ENCODE data around the gene CREBRF.

CREBRF gene

DNA sequence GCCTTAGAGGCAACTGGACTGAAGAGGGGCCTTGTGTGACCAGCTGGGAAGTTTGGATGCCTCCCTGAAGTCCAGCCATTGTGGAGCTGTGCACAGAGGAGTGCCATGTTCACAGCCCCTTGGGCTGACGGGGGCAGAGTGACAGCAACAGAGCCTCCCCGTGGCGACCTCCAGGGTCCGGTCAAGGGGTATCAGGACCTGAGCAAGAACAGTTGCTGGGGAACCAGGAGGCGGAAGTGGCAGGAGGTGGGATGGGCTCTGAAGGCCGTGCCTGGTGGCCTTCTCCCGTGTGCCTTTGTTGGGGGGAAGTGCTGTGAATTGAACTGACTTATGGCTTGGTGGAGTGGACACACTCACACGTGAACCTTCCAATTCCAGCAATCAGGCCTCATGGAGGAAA, 102.2 kb downstream of the CREBRF start:
- no peak for DNase-seq (ENCODE audit: low read depth)

DNA sequence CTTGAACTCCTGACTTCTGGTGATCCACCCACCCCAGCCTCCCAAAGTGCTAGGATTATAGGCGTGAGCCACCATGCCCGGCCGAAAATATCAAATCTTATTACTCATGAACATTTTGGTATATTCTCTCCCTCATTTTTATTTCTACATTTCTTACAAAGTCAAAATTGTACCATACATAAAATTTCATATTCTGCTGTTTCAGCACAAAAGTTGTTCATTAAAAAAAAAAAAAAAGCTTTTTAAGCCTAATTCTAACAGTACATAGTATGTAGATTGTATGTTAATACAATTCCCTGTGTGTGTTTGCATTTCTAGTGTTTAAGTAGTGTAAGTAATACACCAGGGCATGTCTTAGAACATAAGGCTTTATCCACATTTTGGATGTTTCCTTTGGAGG, 103.1 kb downstream of the CREBRF start:
- DNase-seq (ENCODE audit: low read depth): no peak

DNA sequence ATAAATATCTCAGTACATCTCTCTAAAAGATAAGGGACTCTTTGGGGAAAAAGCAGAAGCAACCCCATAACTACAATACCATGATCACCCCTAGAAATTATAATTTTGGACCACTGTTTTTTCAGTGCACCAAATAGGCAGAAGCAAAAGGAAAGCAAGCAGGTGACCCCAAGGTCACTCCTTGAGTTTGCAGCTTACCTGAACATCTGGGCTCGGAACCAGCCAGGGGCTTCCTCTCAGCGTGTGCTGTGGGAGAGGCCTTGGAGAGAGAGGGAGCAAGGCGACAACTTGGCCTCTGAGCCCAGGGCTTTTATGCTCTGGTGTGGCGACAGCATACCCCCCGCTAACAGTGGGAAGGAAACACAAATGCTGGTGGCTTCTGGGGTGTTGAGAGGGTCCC, 105.0 kb downstream of the CREBRF start:
- no peak for DNase-seq (ENCODE audit: low read depth)

DNA sequence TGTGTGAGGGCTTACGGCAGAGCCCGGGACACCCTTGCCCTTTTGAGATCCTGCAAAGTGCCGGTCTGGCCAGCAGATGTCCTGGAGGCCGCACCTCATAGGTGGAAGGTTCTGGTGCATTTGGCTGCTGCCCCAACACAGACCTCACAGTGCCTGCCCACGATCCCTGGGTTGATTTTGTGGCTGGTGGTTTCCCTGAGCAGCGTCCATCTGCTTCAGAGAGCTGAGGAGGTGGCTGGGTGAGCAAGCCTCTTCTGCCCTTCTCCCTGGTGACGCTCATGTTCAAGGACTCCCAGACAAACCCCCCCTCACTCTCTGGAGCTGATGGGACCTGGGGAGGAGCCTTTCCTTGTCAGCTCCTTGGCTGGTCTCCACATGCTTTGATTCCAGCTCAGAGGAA, 107.1 kb downstream of the CREBRF start:
- no peak for DNase-seq (ENCODE audit: low read depth)

DNA sequence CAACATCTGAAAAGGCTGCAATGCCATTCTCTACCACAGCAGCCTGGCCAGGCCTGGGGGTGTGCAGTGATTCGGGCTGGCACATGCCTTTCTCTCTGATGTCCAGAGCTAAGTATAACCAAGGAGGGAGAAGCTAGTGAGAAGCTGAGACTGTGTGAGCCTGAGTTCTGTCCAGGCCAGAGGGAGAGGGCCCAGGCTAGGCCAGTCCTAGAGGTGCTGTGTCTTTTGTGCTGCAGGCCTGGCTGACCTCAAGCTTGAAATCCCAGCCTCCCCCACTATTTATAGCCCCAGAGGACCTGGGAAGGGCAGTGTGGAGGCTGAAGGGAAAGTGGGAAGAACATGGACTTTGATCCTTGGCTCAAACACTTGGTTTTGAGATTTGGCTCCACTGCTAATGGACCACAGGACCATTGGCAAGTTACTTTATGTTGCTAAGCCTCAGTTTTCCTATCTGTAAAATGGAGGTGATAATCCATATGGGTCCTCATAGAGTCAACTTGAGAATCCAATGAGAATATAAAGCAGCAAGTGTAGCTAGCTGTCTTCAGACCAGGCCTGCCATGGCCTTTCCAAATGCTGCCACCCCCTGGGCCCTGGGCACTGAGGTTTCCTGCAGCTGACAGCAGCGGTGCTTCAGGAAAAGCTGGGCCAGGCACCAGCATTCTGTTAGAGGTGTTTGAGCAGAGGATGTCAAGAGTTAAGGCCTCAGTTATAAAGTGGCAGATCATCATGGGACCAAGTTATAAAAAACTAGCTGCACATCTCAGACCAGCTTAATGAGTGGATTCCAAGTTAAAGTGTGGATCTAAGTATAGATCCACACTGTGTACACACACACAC, 109.2 kb downstream of the CREBRF start:
- DNase-seq (ENCODE audit: low read depth): no peak

DNA sequence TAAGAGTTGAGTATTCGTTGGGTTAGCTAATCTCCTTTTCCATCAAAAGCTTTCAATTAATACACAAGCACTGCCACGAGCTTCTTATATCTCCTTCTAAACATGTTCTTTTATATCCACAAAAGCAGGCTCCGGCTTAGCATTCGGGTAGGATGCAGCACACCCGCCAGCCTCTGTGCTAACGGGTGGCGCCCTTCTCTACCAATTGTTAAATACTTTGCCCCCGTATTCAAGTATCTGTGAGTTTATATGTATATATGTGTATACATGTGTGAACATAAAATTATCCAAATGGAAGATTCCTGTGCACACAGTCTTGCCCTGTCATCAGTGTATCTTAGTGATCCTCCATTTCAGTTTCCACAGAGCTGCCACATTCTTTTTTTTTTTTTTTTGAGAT, 116.0 kb downstream of the CREBRF start:
- no peak for DNase-seq (ENCODE audit: low read depth)

DNA sequence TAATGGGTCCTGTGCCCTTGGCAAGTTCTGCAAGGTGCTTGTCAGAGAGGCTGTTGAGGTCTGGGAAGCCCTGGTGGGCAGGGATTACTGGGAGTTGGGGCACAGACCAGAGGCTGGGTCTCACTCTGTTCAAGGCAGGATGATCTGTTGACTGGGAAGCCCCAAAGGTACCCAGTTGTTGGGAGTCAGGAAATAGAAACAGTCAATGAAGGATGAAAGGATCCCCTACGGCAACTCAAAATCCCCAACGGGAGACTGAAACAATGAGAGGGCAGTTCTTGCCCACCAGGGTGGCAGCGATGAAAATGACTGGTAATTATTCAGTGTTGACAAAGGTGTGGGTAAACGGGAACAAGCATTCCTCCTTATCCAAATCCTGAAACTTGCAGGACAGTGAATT, 119.4 kb downstream of the CREBRF start:
- no peak for DNase-seq (ENCODE audit: low read depth)

DNA sequence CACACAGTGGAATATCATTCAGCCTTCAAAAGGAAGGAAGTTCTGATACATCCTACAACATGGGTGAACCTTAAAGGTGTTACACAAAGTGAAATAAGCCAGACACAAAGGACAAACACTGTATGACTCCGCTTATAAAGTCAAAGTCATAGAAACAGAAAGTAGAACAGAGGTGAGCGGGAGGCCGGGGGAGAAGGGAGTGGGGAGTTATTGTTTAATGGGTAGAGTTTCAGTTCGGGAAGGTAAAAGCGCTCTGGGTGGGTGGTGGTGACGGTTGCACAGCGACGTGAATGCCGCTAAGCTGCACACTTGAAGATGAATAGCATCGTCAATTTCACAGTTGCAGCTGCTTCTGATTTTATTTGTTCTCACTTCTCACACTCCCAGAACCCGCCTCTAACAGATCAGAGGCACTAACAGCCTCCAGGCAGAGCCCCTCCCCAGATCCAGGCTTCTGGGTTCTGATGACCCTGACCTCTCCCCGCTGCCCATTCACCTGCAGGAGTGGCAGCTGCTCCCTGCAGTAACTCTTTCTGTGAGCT, 122.3 kb downstream of the CREBRF start:
- no peak for DNase-seq (ENCODE audit: low read depth)

DNA sequence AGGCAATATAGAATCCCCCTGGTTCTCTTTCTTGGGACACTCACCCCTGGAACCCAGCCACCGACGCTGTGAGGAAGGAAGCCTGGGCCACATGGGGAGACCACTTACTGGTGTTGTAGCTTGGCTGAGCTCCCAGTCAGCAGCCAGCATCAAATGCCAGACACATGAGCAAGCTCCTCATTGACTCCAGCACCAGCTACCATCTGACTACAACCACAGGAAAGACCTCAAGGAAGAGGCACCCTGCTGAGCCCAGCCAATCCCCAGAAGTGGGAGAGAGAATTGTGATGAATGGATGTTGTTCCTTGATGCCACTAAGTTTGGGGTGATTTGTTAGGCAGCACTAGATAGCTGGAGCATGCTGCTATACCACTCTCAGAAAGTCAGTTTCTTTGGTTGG, 124.2 kb downstream of the CREBRF start:
- no peak for DNase-seq (ENCODE audit: low read depth)

DNA sequence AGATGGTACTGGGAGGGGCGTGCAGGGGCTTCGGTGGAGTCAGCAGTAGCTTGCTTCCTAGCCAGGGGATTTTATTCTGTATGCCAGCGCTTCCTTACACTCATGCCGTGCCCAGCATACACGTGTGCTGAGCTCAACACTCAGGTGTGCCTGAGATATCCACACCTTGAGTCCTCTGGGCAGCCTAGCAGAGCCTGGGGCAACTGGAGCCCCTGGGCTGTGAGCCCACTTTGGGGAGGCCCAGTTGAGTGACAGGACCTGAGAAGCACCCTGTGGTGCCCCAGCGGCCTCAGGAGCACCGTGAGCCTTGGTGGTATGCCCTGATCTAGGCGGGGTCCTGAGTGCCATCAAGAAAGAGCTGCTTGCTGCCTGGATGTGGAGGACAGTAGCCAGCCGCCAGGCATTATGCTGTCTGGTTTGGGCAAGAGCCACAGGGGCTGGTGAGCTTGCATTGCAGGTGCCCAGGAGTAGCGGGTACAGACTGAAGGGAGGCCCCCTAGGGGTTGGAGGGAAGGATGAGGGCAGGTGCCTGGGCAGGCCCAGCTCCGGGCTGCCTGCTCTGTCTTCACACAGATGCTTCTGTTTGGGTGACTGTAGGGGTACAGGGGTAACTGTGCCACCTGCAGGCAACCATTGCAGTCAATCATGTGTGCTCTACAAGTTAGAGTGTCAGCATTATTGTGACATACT, 131.0 kb downstream of the CREBRF start:
- no peak for DNase-seq (ENCODE audit: low read depth)

DNA sequence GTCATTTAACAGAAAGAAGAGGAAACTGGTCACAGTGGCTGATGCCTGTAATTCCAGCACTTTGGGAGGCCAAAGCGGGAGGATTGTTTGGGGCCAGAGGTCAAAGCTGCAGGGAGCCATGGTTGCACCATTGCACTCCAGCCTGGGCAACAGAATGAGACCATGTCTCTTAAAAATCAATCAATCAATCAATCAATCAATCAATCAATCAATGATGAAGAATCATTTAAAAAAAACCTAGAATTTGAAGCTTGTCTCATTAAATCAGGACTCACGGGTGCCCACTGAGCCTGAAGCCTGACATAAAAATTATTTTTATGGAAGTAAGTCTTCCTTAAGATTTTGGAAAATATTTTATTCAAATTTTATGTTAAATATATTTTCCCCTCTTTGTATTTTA, 132.1 kb downstream of the CREBRF start:
- DNase-seq (ENCODE audit: low read depth): no peak
